OCI-LY3 (cell line): ENCODE results near the gene SPEF2.

ENCODE experiments used
- H2AFZ ChIP-seq: fragments of 200-600, 300-600 bp; shearing (Covaris generic); 2 replicates; pipeline ENCODE4 v1.6.0; 2014; ENCODE audit warnings: antibody characterized with exemption, low read depth, low read length
- H3K27ac ChIP-seq: fragments of 200-600, 300-600 bp; sonication (generic); 2 replicates; pipeline ENCODE4 v1.5.1; 2014; ENCODE audit warnings: mild to moderate bottlenecking, low read length, moderate library complexity, mixed read lengths
- H3K27me3 ChIP-seq: fragments of 200-600, 300-600 bp; sonication (generic); 2 replicates; pipeline ENCODE4 v1.6.1; 2014; ENCODE audit warnings: low read depth, low read length, mixed read lengths
- H3K36me3 ChIP-seq: fragments of 200-600, 300-600 bp; sonication (generic); replicated peaks from 2 replicates; pipeline ENCODE3; 2014; ENCODE audit warnings: low read depth, low read length, mixed read lengths
- H3K4me1 ChIP-seq: fragments of 300-600, 200-600 bp; sonication (generic); 2 replicates; pipeline ENCODE4 v1.6.1; 2014; ENCODE audit warnings: low read length, mixed read lengths
- H3K4me2 ChIP-seq: fragments of 200-600, 300-600 bp; sonication (generic); 2 replicates; pipeline ENCODE4 v1.6.1; 2014; ENCODE audit warnings: low read length, mixed read lengths
- H3K4me3 ChIP-seq: fragments of 300-600, 200-600 bp; sonication (generic); 2 replicates; pipeline ENCODE4 v1.5.1; 2014; ENCODE audit warnings: antibody characterized with exemption, mild to moderate bottlenecking, low read length, moderate library complexity
- H3K79me2 ChIP-seq: fragments of 300-600, 200-600 bp; shearing (Covaris generic); 2 replicates; pipeline ENCODE4 v1.6.1; 2014; ENCODE audit warnings: mild to moderate bottlenecking, low read length, mixed read lengths
- H3K9ac ChIP-seq: fragments of 300-600, 200-600 bp; shearing (Covaris generic); 2 replicates; pipeline ENCODE4 v1.6.0; 2014; ENCODE audit warnings: mild to moderate bottlenecking, low read length, moderate library complexity
- H3K9me3 ChIP-seq: fragments of 200-600, 300-600 bp; shearing (Covaris generic); 2 replicates; pipeline ENCODE4 v1.6.1; 2014; ENCODE audit warnings: low read length, mixed read lengths; ENCODE audit not compliant: insufficient read depth
- H4K20me1 ChIP-seq: fragments of 200-600, 300-600 bp; sonication (generic); 2 replicates; pipeline ENCODE4 v1.6.1; 2016; ENCODE audit warnings: low read length, mixed read lengths; ENCODE audit not compliant: insufficient read depth
- CTCF ChIP-seq: fragments of 200-600, 300-600 bp; sonication (generic); IDR thresholded peaks from 2 replicates; pipeline ENCODE4 v1.5.1; 2014; ENCODE audit warnings: antibody characterized with exemption, low read length, low read depth
- EZH2phosphoT487 ChIP-seq: fragments of 200-600 bp; shearing (Covaris generic); IDR thresholded peaks from 2 replicates; pipeline ENCODE4 v1.6.1; 2018; ENCODE audit warnings: antibody characterized with exemption, mixed run types, low read depth

Gene SPEF2

GRCh38 chr5:35623991-35624390 lies 6.3 kb downstream of the SPEF2 start:
- Histone ChIP-seq H2AFZ (no peak overlapping the region), H3K4me3 (no peak overlapping the region), H3K9ac (no peak overlapping the region), H3K79me2 (no peaks in the 10 kb centered on the region), H4K20me1 (no peaks in the 10 kb centered on the region), H3K4me2 (no peak overlapping the region), H3K36me3 (no peaks in the 10 kb centered on the region), H3K27me3 (no peaks in the 10 kb centered on the region), H3K27ac (no peak overlapping the region), H3K9me3 (no peaks in the 10 kb centered on the region), H3K4me1 (no peaks in the 10 kb centered on the region)
- TF ChIP-seq EZH2phosphoT487 (no peak), CTCF (no peak)

- H3K27ac ChIP-seq = no peak overlapping the region
- H3K79me2 ChIP-seq = no peaks in the 10 kb centered on the region
- no peaks in the 10 kb centered on the region for H4K20me1 ChIP-seq
- H3K4me1 ChIP-seq = no peaks in the 10 kb centered on the region
- H3K4me2 ChIP-seq = no peak overlapping the region
- H3K9me3 ChIP-seq = no peaks in the 10 kb centered on the region
- H3K9ac ChIP-seq = no peak overlapping the region
- no peak overlapping the region for H2AFZ ChIP-seq
- no peak overlapping the region for H3K4me3 ChIP-seq
- no peaks in the 10 kb centered on the region for H3K36me3 ChIP-seq
- H3K27me3 ChIP-seq = no peaks in the 10 kb centered on the region
- TF ChIP-seq EZH2phosphoT487 = no peak
- TF ChIP-seq CTCF = no peak
Measured at GRCh38 chr5:35626108-35626507, 8.4 kb downstream of the SPEF2 start.

- no peak overlapping the region for H3K4me2 ChIP-seq
- H2AFZ ChIP-seq = no peak overlapping the region
- H3K79me2 ChIP-seq = no peaks in the 10 kb centered on the region
- no peaks in the 10 kb centered on the region for H4K20me1 ChIP-seq
- no peaks in the 10 kb centered on the region for H3K4me1 ChIP-seq
- no peak overlapping the region for H3K27ac ChIP-seq
- no peaks in the 10 kb centered on the region for H3K36me3 ChIP-seq
- H3K9me3 ChIP-seq = no peaks in the 10 kb centered on the region
- H3K4me3 ChIP-seq = no peak overlapping the region
- no peaks in the 10 kb centered on the region for H3K27me3 ChIP-seq
- TF ChIP-seq CTCF = no peak
- TF ChIP-seq EZH2phosphoT487 = no peak
- H3K9ac ChIP-seq = no peak overlapping the region
Measured at GRCh38 chr5:35626553-35626952, 8.9 kb downstream of the SPEF2 start.

- Histone ChIP-seq H3K79me2 (no peaks in the 10 kb centered on the region), H3K27me3 (no peaks in the 10 kb centered on the region), H3K4me1 (no peaks in the 10 kb centered on the region), H3K36me3 (no peaks in the 10 kb centered on the region), H3K27ac (no peak overlapping the region), H3K9me3 (no peaks in the 10 kb centered on the region), H3K9ac (no peak overlapping the region), H3K4me2 (no peak overlapping the region), H4K20me1 (no peaks in the 10 kb centered on the region), H2AFZ (no peak overlapping the region), H3K4me3 (no peak overlapping the region)
- TF ChIP-seq EZH2phosphoT487 (no peak), CTCF (no peak)
Measured at GRCh38 chr5:35634326-35634725, 16.7 kb downstream of the SPEF2 start.
